Measurements from ENCODE around the gene TM7SF3. TPM values are rescaled to one million over a fixed set of nuclear protein-coding genes. Genes with fewer than 3 reads are reported as not detected.

The TM7SF3 gene, protein sequence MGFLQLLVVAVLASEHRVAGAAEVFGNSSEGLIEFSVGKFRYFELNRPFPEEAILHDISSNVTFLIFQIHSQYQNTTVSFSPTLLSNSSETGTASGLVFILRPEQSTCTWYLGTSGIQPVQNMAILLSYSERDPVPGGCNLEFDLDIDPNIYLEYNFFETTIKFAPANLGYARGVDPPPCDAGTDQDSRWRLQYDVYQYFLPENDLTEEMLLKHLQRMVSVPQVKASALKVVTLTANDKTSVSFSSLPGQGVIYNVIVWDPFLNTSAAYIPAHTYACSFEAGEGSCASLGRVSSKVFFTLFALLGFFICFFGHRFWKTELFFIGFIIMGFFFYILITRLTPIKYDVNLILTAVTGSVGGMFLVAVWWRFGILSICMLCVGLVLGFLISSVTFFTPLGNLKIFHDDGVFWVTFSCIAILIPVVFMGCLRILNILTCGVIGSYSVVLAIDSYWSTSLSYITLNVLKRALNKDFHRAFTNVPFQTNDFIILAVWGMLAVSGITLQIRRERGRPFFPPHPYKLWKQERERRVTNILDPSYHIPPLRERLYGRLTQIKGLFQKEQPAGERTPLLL
- 94.0 and 100 TPM in 2 replicates for total RNA-seq

DNA sequence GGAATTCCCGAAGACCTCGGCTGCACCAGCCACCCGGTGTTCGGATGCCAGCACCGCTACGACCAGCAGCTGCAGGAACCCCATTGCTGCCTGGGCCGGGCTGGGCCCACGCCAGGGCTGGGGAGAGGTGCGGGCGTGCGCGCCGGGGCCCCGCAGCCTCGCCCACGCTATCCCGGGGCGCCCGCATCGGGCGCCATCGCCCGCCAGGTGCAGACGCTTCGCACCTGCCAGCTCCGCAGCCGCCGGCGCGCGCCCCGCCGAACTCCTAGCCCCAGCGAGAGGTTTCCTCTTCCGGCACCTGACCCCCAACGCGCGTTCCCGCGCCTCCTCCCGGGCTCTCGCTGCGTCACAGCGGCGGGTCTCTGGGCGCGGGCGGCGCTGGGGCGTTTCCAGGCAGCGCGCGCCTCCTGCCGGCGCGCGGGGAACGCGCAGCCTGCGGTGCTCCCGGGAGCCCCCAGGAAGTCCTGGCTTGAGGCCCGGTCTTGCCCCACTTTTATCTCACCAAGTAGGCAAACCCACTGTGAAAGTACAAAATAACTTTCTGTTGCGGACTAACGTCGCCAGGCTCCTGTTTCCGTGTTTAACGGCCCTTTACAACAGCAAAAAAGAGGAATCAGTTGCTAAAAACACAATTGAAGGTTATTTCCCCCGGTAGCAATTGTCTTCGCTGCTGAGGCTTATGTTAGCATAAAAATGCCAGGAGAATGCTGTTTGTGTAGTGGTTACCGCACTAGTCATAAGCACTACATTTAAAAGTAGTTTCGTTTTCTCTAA, at the start of gene TM7SF3:
TM7SF3 (minus strand) TSS at position 300 of the 774 bp plus-strand sequence; CDS start at position 84, 216 bp downstream.

DNA sequence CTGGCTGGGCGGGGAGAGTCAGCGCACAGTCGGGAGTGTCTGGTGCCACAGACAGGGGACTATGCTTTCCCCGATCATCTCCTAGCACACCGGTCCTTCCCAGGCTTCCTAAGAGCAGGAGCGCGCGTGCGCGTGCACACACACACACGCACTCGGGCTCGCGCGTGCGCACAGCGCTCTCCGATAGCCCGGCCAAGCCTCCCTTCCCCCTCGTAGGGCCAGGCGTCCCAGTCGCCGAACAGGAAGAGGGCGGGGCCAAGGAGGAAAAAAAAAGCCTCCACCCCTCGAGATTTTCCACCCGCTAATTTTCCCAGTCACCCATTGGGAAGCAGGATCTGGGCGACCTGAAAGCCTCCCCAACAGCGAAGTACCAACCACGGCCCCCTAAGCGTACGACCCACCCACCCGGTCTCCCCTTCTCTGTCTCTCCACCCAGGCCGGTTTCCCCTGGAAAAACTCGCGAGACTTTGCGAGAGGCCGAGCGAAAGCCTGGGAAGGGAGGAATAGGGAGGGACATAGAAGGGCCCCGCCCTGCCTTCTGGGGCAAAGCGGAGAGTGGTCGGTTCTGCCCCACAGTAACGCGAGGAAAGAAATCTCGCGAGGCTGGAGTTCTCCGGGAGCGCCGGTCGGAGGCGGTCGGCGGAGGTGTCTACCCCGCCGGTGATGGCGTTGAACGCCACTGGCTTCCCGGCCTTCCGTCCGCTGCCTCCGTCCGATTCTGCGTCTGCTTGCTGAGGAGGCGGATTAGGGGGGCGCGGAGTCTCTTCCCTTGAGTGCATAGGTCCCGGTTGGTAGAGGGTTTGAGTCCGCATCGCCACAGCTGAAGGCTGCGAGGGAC, 76.1 kb downstream of the TM7SF3 start, which contains the start of the genes FGFR1OP2 and INTS13:
FGFR1OP2 (plus strand) TSS at position 608 of the 838 bp plus-strand sequence. CDS start 15,689 bp downstream, outside the sequence.
INTS13 (minus strand) TSS at position 119 of the 838 bp plus-strand sequence. CDS start 1,178 bp downstream, outside the sequence.

Other genes starting within 250 kb of the TM7SF3 start
- 80.3 and 83.1 TPM in 2 replicates for gene ITPR2, start 181.2 kb downstream of the TM7SF3 start, total RNA-seq
- 42.2 and 44.8 TPM in 2 replicates for gene INTS13, start 76.4 kb downstream of the TM7SF3 start, total RNA-seq
- 65.3 and 92.6 TPM in 2 replicates for gene FGFR1OP2, start 75.9 kb downstream of the TM7SF3 start, total RNA-seq
- gene MED21, start 8.2 kb upstream of the TM7SF3 start, total RNA-seq: 32.8 and 33.0 TPM in 2 replicates
- not detected in 2 replicates for gene C12orf71, start 68.2 kb upstream of the TM7SF3 start, total RNA-seq
- gene STK38L, start 229.9 kb upstream of the TM7SF3 start, total RNA-seq: 31.1 and 41.8 TPM in 2 replicates